ENCODE results near the gene NME7. TPM values are rescaled to one million over a fixed set of nuclear protein-coding genes. Genes with fewer than 3 reads are reported as not detected.

Gene NME7
- total RNA-seq, 1 experiment from 2014 or later: 34.2 TPM

GRCh38 chr1:169130683-169131082, 236.9 kb downstream of the NME7 start:
- H3K27me3 ChIP-seq (replicated peaks; ENCODE audit: insufficient read depth, low read depth, low read length, poor library complexity): no peaks in the 10 kb centered on the region
- no peaks in the 10 kb centered on the region for H3K9me3 ChIP-seq (ENCODE audit: low read depth, low read length, poor library complexity, severe bottlenecking)
- no peak for DNase-seq (ENCODE audit: low spot score)
- no peak overlapping the region for H3K4me3 ChIP-seq (ENCODE audit: low read depth, low read length, poor library complexity, severe bottlenecking)
- no peak overlapping the region for H3K27ac ChIP-seq (ENCODE audit: low read depth, low read length, poor library complexity, severe bottlenecking)
- ChIA-PET POLR2A (ENCODE audit: low non-redundant PET) (no interaction called here), CTCF (no interaction called here)
- no TSS peak for BruUV-seq (replicated peaks)
- TF ChIP-seq CTCF (conservative IDR thresholded peaks at IDR 0.05; ENCODE audit: low read depth, low read length) (no peak), EZH2 (IDR thresholded peaks at IDR 0.05; ENCODE audit: borderline replicate concordance, low read depth, low read length, poor library complexity, severe bottlenecking) (no peak)
- no peaks in the 10 kb centered on the region for H3K4me1 ChIP-seq (ENCODE audit: insufficient read depth, low read length, poor library complexity, severe bottlenecking)
- no peaks in the 10 kb centered on the region for H3K36me3 ChIP-seq (ENCODE audit: insufficient read depth, low read length, poor library complexity, severe bottlenecking)
- intact Hi-C loops (cut with micrococcal nuclease; ENCODE audit: unreplicated experiment): loop anchor here (10.0 kb wide), 2 partner anchors 214 to 496 kb away; no protein-coding TSS in a partner anchor

- no peak for DNase-seq (ENCODE audit: low spot score)
- Histone ChIP-seq H3K9me3 (ENCODE audit: low read depth, low read length, poor library complexity, severe bottlenecking) (no peaks in the 10 kb centered on the region), H3K27ac (ENCODE audit: low read depth, low read length, poor library complexity, severe bottlenecking) (no peak overlapping the region), H3K36me3 (ENCODE audit: insufficient read depth, low read length, poor library complexity, severe bottlenecking) (peaks cover 3% of the 10 kb centered on the region), H3K4me3 (ENCODE audit: low read depth, low read length, poor library complexity, severe bottlenecking) (no peak overlapping the region), H3K27me3 (replicated peaks; ENCODE audit: insufficient read depth, low read depth, low read length, poor library complexity) (no peaks in the 10 kb centered on the region), H3K4me1 (ENCODE audit: insufficient read depth, low read length, poor library complexity, severe bottlenecking) (no peaks in the 10 kb centered on the region)
- TF ChIP-seq CTCF (conservative IDR thresholded peaks at IDR 0.05; ENCODE audit: low read depth, low read length): no peak
- TF ChIP-seq EZH2 (IDR thresholded peaks at IDR 0.05; ENCODE audit: borderline replicate concordance, low read depth, low read length, poor library complexity, severe bottlenecking): no peak
- BruUV-seq (replicated peaks): no TSS peak
- ChIA-PET POLR2A (ENCODE audit: low non-redundant PET) (no interaction called here), CTCF (interaction anchor here (0.5 kb wide), 1 partner anchor 739 kb away, joined by 9 read pairs; no protein-coding TSS in a partner anchor)
- intact Hi-C loops (cut with micrococcal nuclease; ENCODE audit: unreplicated experiment): no loop called here
These were observed 238.3 kb downstream of the NME7 start for GRCh38 chr1:169129109-169129784.

DNA sequence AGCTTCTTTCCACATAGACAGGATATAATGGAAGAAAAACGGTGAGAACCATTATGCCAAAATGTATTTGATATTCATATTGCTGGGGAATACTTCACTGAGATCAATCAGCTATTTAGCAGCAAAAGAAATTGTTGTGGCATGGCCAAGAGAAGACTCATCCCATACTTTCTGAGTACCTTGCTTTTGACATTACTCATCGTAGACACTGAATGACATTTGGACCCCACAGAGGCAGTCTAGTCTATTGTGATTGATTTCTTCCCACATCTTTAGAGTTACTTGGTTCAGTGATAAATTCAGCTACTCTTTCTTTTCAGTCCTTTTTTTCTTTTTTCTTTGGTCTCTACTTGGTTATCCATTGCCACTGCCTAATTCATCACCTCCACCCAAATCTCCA, 239.0 kb downstream of the NME7 start:
- Histone ChIP-seq H3K4me3 (ENCODE audit: low read depth, low read length, poor library complexity, severe bottlenecking) (no peak overlapping the region), H3K27me3 (replicated peaks; ENCODE audit: insufficient read depth, low read depth, low read length, poor library complexity) (no peaks in the 10 kb centered on the region), H3K27ac (ENCODE audit: low read depth, low read length, poor library complexity, severe bottlenecking) (no peak overlapping the region), H3K9me3 (ENCODE audit: low read depth, low read length, poor library complexity, severe bottlenecking) (no peaks in the 10 kb centered on the region), H3K36me3 (ENCODE audit: insufficient read depth, low read length, poor library complexity, severe bottlenecking) (peaks cover 3% of the 10 kb centered on the region), H3K4me1 (ENCODE audit: insufficient read depth, low read length, poor library complexity, severe bottlenecking) (no peaks in the 10 kb centered on the region)
- TF ChIP-seq CTCF (conservative IDR thresholded peaks at IDR 0.05; ENCODE audit: low read depth, low read length): no peak
- TF ChIP-seq EZH2 (IDR thresholded peaks at IDR 0.05; ENCODE audit: borderline replicate concordance, low read depth, low read length, poor library complexity, severe bottlenecking): no peak
- ChIA-PET CTCF (no interaction called here), POLR2A (ENCODE audit: low non-redundant PET) (no interaction called here)
- DNase-seq (ENCODE audit: low spot score): no peak
- intact Hi-C loops (cut with micrococcal nuclease; ENCODE audit: unreplicated experiment): no loop called here
- no TSS peak for BruUV-seq (replicated peaks)

Data from A673 (cell line).